ENCODE data around the gene RRAGD.

Gene RRAGD

GRCh38 chr6:89323511-89323971, 88.5 kb downstream of the RRAGD start:
- ATAC-seq (ENCODE audit: low read depth) = no peak
- H3K27me3 Mint-ChIP-seq = no peaks in the 10 kb centered on the region
- H3K27ac Mint-ChIP-seq = no peak overlapping the region
- H3K9me3 Mint-ChIP-seq = no peaks in the 10 kb centered on the region
- peaks cover 24% of the 10 kb centered on the region for H3K4me1 Mint-ChIP-seq
- H3K36me3 Mint-ChIP-seq = peaks cover 33% of the 10 kb centered on the region
- no peak overlapping the region for H3K4me3 Mint-ChIP-seq
- DNase-seq (ENCODE audit: low spot score in 2 of 2) = no peak

- Mint-ChIP-seq H3K9me3 (no peaks in the 10 kb centered on the region), H3K36me3 (peaks cover 38% of the 10 kb centered on the region), H3K27me3 (no peaks in the 10 kb centered on the region), H3K4me1 (peaks cover 31% of the 10 kb centered on the region), H3K4me3 (no peak overlapping the region), H3K27ac (no peak overlapping the region)
- DNase-seq (ENCODE audit: low spot score in 2 of 2) = no peak
- ATAC-seq (ENCODE audit: low read depth) = no peak
Measured at GRCh38 chr6:89321131-89321970, 90.7 kb downstream of the RRAGD start.

- Mint-ChIP-seq H3K9me3 (no peaks in the 10 kb centered on the region), H3K27me3 (no peaks in the 10 kb centered on the region), H3K36me3 (peaks cover 41% of the 10 kb centered on the region), H3K27ac (no peak overlapping the region), H3K4me3 (no peak overlapping the region), H3K4me1 (peaks cover 31% of the 10 kb centered on the region)
- DNase-seq (ENCODE audit: low spot score in 2 of 2) (no peak), ATAC-seq (ENCODE audit: low read depth) (no peak)
Measured at GRCh38 chr6:89320012-89320559, 92.0 kb downstream of the RRAGD start.

GRCh38 chr6:89317067-89317466, 95.0 kb downstream of the RRAGD start:
- Mint-ChIP-seq H3K36me3 (peaks cover 39% of the 10 kb centered on the region), H3K27ac (no peak overlapping the region), H3K4me1 (peaks cover 27% of the 10 kb centered on the region), H3K27me3 (no peaks in the 10 kb centered on the region), H3K4me3 (no peak overlapping the region), H3K9me3 (no peaks in the 10 kb centered on the region)
- ATAC-seq (ENCODE audit: low read depth) (no peak), DNase-seq (ENCODE audit: low spot score in 2 of 2) (no peak)

GRCh38 chr6:89315249-89315885, 96.7 kb downstream of the RRAGD start, which contains the start of gene GABRR2:
Gene GABRR2, minus strand, starts transcription at chr6:89315299. Its CDS starts 134 bp downstream, at chr6:89315165.
- peaks cover 3% of the 10 kb centered on the region for H3K27me3 Mint-ChIP-seq
- DNase-seq (ENCODE audit: low spot score in 2 of 2) = no peak
- no peak for ATAC-seq (ENCODE audit: low read depth)
- no peak within 1 kb of the TSS for H3K4me3 Mint-ChIP-seq
- H3K27ac Mint-ChIP-seq = no peak within 1 kb of the TSS
- peaks cover 26% of the 10 kb centered on the region for H3K4me1 Mint-ChIP-seq
- H3K9me3 Mint-ChIP-seq = no peaks in the 10 kb centered on the region
- peaks cover 32% of the 10 kb centered on the region for H3K36me3 Mint-ChIP-seq

- no peak overlapping the region for H3K4me3 Mint-ChIP-seq
Measured at GRCh38 chr6:89314692-89315091, 97.4 kb downstream of the RRAGD start.

More at GRCh38 chr6:89314692-89315091, 97.4 kb downstream of the RRAGD start:
- Mint-ChIP-seq H3K4me1 (peaks cover 22% of the 10 kb centered on the region), H3K9me3 (no peaks in the 10 kb centered on the region), H3K36me3 (peaks cover 26% of the 10 kb centered on the region), H3K27me3 (peaks cover 4% of the 10 kb centered on the region), H3K27ac (no peak overlapping the region)
- DNase-seq (ENCODE audit: low spot score in 2 of 2) (no peak), ATAC-seq (ENCODE audit: low read depth) (no peak)
